Epithelial cell of proximal tubule (primary cell): ENCODE results near the gene CHI3L1. TPM values are rescaled to one million over a fixed set of nuclear protein-coding genes. Genes with fewer than 3 reads are reported as not detected.

ENCODE experiments used
- DNase-seq: peaks from one replicate; pipeline ENCODE4 v3.0.0-alpha.2; 2011; ENCODE audit warnings: low read depth
- H3K4me3 ChIP-seq: 2 replicates; pipeline ENCODE4 v1.5.1; 2011; ENCODE audit warnings: low read depth, mild to moderate bottlenecking, low read length
- total RNA-seq: library from RNA; depleted of rRNA; stranded (reverse); fragments of >200 nt; gene quantifications from 2 replicates; pipeline ENCODE4 v1.2.3, GENCODE V29; 2015
- TF ChIP-seq, protein P1 (sequence below): conservative IDR thresholded peaks from 2 replicates; pipeline ENCODE4 v1.5.1; 2012; ENCODE audit warnings: low read depth, mild to moderate bottlenecking, low read length

CHI3L1 gene
- total RNA-seq, 1 donor from 2014 or later: 0.86 TPM

DNA sequence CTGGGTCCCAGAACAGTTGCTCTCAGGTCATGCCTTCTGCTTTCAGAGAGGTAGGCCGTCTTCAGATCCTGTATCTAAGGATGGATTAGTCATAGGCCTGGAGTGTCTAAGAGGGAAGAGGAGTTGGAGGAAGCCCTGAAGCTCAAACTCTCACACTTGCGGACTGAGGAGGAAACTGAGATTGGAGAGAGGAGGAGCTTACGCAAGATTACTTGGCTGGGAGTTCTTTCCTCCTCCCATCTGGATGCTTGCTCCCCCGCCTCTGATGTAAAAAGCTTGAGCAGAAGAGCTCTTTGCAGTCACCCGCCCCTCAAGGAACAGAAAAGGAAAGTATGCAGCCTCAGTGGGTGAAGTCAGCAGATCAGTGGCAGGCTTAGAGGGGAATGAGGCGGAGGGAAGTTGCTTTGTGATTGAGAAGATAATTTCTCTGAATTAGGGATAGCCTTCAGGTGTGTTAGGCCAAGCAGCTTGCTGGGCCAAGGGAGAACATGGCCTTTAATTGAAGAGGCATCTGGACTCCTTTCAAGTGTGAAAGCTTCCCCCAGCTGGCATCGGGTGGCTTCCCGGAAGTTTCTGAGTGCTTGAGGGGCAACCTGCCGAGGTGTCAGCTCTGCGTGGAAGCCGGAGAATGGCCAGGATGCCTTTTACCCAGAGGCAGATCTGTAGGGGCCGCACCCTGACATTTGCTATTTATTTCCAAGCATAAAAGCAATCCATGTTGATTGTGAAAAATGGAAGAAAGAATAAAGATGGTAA is 52.4 kb downstream of the CHI3L1 start:
- TF ChIP-seq, protein P1, sequence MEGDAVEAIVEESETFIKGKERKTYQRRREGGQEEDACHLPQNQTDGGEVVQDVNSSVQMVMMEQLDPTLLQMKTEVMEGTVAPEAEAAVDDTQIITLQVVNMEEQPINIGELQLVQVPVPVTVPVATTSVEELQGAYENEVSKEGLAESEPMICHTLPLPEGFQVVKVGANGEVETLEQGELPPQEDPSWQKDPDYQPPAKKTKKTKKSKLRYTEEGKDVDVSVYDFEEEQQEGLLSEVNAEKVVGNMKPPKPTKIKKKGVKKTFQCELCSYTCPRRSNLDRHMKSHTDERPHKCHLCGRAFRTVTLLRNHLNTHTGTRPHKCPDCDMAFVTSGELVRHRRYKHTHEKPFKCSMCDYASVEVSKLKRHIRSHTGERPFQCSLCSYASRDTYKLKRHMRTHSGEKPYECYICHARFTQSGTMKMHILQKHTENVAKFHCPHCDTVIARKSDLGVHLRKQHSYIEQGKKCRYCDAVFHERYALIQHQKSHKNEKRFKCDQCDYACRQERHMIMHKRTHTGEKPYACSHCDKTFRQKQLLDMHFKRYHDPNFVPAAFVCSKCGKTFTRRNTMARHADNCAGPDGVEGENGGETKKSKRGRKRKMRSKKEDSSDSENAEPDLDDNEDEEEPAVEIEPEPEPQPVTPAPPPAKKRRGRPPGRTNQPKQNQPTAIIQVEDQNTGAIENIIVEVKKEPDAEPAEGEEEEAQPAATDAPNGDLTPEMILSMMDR: no peak
- H3K4me3 ChIP-seq: no peak overlapping the region
- DNase-seq: no peak

DNA sequence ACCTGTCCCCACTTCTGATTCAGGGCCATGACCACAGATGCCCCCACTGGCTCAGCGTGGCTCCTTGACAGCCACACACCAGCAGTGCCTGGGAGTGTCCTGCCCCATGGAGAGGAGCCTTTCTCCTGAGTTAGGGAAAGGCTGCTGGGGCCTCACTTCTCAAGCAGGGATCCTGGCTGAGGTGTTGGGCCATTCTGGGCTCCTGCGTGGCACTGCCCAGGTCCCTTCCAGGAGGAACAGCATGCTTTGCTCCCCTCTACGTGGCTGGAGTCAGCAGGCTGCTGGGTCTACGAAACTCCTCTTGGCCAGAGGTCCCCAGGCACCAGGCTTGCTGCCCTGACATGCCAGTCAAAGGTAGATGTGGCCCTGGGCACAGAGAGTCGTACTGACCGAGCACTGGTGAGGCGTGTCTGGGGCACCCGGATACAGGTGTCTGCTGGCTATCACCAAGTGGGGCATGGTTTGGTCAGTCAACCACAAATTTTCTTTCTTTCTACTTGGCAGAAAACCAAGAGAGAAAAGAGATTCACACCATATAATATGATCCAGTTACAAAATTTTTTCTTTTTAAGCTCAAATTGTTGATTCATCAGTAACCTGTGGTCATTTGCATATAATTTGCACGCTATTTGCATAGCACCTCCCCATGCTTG is 54.8 kb downstream of the CHI3L1 start:
- H3K4me3 ChIP-seq: no peak overlapping the region
- no peak for DNase-seq
- TF ChIP-seq, protein P1: no peak

DNA sequence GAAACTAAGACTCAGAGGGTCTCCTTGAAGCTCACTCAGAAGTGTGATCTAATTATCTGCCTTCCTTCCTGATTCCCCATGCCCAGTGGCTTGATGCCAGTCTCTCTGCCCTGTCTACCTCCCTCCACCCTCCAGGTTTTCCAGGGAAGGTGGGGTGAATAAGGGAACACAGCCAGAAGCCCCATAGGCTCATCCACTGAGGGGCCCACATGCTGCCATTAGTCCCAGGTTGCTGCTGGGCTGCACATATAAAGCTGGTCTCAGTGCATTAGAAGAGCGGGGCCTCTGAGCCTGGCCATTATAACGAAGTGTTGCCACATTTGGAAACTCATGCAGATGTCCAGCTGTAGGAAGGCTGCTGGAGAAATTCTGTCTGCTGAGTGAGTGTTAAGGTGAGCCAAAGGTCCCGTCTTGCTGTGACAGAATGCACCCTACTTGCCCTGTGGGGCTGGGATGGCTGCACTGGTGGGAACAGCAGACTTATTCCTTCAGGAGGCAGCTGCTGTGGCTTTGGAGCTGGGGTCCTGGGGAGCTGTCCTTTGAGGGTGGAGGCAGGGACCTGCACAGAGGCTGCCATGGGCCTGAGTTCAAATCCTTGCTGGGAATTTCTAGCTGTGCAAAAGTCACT is 56.0 kb downstream of the CHI3L1 start:
- no peak for DNase-seq
- TF ChIP-seq, protein P1: no peak
- no peak overlapping the region for H3K4me3 ChIP-seq

DNA sequence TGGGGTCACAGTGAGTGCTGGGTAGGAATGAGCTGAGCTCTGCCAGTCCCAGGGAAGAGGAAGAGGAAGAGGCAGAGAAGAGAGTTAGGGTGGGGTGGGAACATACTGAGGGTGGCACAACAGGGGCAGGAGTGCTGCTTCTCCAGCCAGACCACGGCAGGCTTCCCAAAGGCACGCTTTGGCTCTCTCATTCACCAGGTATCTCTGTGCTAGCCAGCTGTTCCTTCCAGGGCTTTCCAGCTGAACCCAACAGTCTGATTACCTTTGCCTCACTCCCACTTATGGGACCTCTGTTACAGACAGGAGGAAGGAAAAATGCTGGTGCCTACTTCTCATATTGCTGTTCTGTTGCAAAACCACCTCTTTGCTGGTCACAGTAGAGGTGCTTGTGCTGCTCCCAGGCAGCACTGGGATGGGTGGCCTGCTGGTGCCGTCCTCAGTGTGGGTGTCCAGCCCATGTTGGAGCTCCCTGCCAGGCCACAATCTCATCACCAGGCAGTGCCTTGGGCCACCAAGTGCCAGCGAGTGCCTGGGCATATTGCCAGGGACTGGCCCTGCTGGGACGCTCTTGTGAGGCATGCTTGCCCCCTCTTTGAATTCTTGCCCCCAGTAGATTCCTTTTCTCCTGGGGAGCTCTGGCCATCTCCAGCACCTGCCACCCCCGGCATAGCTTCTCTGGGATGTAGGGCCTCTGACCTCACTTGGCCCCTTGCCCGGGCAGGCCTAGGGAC is 56.8 kb downstream of the CHI3L1 start:
- H3K4me3 ChIP-seq: peak overlapping the region; percentile 10
- TF ChIP-seq, protein P1: no peak
- no peak for DNase-seq

Other genes starting within 250 kb of the CHI3L1 start
- 59.0 and 73.9 TPM in 2 replicates for gene ADIPOR1, start 228.4 kb downstream of the CHI3L1 start, total RNA-seq
- 15.0 and 24.7 TPM in 2 replicates for gene CYB5R1, start 219.4 kb downstream of the CHI3L1 start, total RNA-seq
- gene TMEM183A, start 179.3 kb downstream of the CHI3L1 start, total RNA-seq: 79.2 and 80.5 TPM in 2 replicates
- 0.14 and 11.6 TPM in 2 replicates for gene PPFIA4, start 160.2 kb downstream of the CHI3L1 start, total RNA-seq
- not detected in 2 replicates for gene MYOG, start 100.7 kb downstream of the CHI3L1 start, total RNA-seq
- 3.7 and 12.3 TPM in 2 replicates for gene ADORA1, start 59.0 kb downstream of the CHI3L1 start, total RNA-seq
- gene MYBPH, start 10.9 kb downstream of the CHI3L1 start, total RNA-seq: not detected in 2 replicates
- not detected in 2 replicates for gene CHIT1, start 43.0 kb upstream of the CHI3L1 start, total RNA-seq
- 9.1 and 22.7 TPM in 2 replicates for gene BTG2, start 118.8 kb upstream of the CHI3L1 start, total RNA-seq
- 0.07 and 0.17 TPM in 2 replicates for gene FMOD, start 164.4 kb upstream of the CHI3L1 start, total RNA-seq